ENCODE measurements around the gene PGP. TPM values are rescaled to one million over a fixed set of nuclear protein-coding genes. Genes with fewer than 3 reads are reported as not detected.

Gene PGP
- total RNA-seq, 1 donor: 20.3 TPM

DNA sequence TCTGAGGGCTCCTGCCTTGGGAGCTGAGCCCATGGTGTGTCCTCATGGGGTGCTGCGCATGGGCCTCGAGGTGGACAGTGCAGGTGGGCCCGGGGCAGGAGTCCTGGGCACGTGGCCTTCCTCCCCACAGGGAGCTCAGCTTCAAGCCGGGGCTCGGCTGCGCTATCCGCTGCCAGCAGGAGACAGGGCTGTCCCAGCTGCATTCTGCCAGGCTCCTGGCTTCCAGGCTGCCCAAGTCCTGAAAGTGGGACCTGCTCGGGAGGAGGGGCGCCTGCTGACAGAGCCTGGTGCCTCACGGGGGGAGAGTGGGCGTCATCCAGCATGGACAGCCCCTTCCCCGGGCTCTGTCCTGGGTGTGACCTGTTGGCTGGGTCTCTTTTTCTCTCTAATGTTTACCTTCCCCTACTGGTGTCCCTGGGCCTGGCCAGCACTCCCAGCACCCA is 51.9 kb downstream of the PGP start:
- TF ChIP-seq, protein P1, sequence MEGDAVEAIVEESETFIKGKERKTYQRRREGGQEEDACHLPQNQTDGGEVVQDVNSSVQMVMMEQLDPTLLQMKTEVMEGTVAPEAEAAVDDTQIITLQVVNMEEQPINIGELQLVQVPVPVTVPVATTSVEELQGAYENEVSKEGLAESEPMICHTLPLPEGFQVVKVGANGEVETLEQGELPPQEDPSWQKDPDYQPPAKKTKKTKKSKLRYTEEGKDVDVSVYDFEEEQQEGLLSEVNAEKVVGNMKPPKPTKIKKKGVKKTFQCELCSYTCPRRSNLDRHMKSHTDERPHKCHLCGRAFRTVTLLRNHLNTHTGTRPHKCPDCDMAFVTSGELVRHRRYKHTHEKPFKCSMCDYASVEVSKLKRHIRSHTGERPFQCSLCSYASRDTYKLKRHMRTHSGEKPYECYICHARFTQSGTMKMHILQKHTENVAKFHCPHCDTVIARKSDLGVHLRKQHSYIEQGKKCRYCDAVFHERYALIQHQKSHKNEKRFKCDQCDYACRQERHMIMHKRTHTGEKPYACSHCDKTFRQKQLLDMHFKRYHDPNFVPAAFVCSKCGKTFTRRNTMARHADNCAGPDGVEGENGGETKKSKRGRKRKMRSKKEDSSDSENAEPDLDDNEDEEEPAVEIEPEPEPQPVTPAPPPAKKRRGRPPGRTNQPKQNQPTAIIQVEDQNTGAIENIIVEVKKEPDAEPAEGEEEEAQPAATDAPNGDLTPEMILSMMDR (IDR thresholded peaks at IDR 0.05; ENCODE audit: insufficient read depth, low read depth, low read length): no peak
- no peak overlapping the region for H3K4me3 ChIP-seq (ENCODE audit: low read depth, low read length)

DNA sequence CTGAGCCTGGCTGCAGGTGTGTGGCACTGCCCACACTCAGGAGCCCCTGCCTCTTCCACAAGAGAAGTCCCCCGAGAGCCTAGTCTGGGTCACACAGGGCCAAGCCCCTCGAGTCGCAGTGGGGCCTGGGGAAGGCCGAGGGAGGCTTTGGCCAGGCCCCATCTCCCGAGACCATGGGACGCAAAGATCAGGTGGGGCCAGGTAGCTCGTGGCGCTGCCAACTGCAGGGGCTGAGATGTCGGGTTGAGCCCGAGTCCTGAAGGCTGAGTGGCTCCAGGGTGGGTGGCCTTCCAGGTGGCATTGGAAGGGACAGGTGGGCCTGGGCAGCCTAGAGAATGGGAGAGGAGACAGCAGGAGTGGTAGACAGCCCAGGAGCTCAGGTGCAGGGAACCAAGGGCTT is 52.7 kb downstream of the PGP start:
- TF ChIP-seq, protein P1 (IDR thresholded peaks at IDR 0.05; ENCODE audit: insufficient read depth, low read depth, low read length): no peak
- DNase-seq (ENCODE audit: low read depth): no peak
- no peak overlapping the region for H3K4me3 ChIP-seq (ENCODE audit: low read depth, low read length)

More for the DNA sequence above, 51.9 kb downstream of the PGP start:
- no peak for DNase-seq (ENCODE audit: low read depth)

Other genes with a start within 250 kb of the PGP start
- gene RNF151, start 248.0 kb downstream of the PGP start, total RNA-seq: not detected in 2 replicates
- 28.5 and 39.0 TPM in 2 replicates for gene TBL3, start 242.8 kb downstream of the PGP start, total RNA-seq
- 0.43 TPM in 1 of 2 replicates, not detected in the other for gene NOXO1, start 233.4 kb downstream of the PGP start, total RNA-seq
- 9.5 and 13.9 TPM in 2 replicates for gene GFER, start 230.6 kb downstream of the PGP start, total RNA-seq
- gene SYNGR3, start 224.9 kb downstream of the PGP start, total RNA-seq: 1.6 and 2.6 TPM in 2 replicates
- 23.5 and 27.6 TPM in 2 replicates for gene ZNF598, start 205.0 kb downstream of the PGP start, total RNA-seq
- gene NPW, start 195.1 kb downstream of the PGP start, total RNA-seq: 0.32 and 1.3 TPM in 2 replicates
- gene NHERF2, start 187.9 kb downstream of the PGP start, total RNA-seq: 52.7 and 59.3 TPM in 2 replicates
- 25.5 and 31.9 TPM in 2 replicates for gene NTHL1, start 167.0 kb downstream of the PGP start, total RNA-seq
- gene TSC2, start 166.9 kb downstream of the PGP start, total RNA-seq: 62.6 and 69.9 TPM in 2 replicates
- 139 and 191 TPM in 2 replicates for gene PKD1, start 78.9 kb downstream of the PGP start, total RNA-seq
- 0.97 and 1.3 TPM in 2 replicates for gene RAB26, start 66.2 kb downstream of the PGP start, total RNA-seq
- gene TRAF7, start 59.1 kb downstream of the PGP start, total RNA-seq: 52.2 and 62.6 TPM in 2 replicates
- gene CASKIN1, start 18.2 kb downstream of the PGP start, total RNA-seq: under 0.01 and 0.86 TPM in 2 replicates
- gene MLST8, start 9.4 kb downstream of the PGP start, total RNA-seq: 18.4 and 24.2 TPM in 2 replicates
- gene BRICD5, start 4.0 kb downstream of the PGP start, total RNA-seq: 1.6 and 1.7 TPM in 2 replicates
- 25.9 and 32.5 TPM in 2 replicates for gene E4F1, start 8.8 kb upstream of the PGP start, total RNA-seq
- 0.64 and 0.86 TPM in 2 replicates for gene DNASE1L2, start 21.6 kb upstream of the PGP start, total RNA-seq
- gene ECI1, start 36.7 kb upstream of the PGP start, total RNA-seq: 40.2 and 50.9 TPM in 2 replicates
- gene RNPS1, start 53.3 kb upstream of the PGP start, total RNA-seq: 85.7 and 95.0 TPM in 2 replicates
- gene ABCA3, start 125.9 kb upstream of the PGP start, total RNA-seq: 0.43 and 0.97 TPM in 2 replicates
- 17.7 and 26.8 TPM in 2 replicates for gene CCNF, start 214.6 kb upstream of the PGP start, total RNA-seq
- 6.9 and 8.4 TPM in 2 replicates for gene TEDC2, start 245.3 kb upstream of the PGP start, total RNA-seq

All from fibroblast of villous mesenchyme (primary cell).